Astrocyte (in vitro differentiated cells and primary cell): ENCODE data around the gene STYK1.
"Not testable (repeated sequence)": the region's sequence is repeated elsewhere in the genome, so short reads cannot be mapped to it uniquely, and the experiment has no call there.

Experiments
- CTCF ChIP-seq: IDR thresholded peaks from 2 replicates; pipeline ENCODE4 v1.5.1; 2011; ENCODE audit warnings: low read depth, mild to moderate bottlenecking, inconsistent platforms, low read length, moderate library complexity; ENCODE audit not compliant: insufficient read depth
- EZH2 ChIP-seq: IDR thresholded peaks from 2 replicates; pipeline ENCODE4 v1.6.1; 2012; ENCODE audit warnings: mild to moderate bottlenecking, low read length, inconsistent platforms; ENCODE audit not compliant: insufficient read depth

GRCh38 chr12:10611258-10611657 is 62.6 kb downstream of the STYK1 start:
- not testable (repeated sequence) for TF ChIP-seq CTCF, EZH2
